Nephron progenitor cell (in vitro differentiated cells): ENCODE results near the gene TMEM178B.
"Not testable (repeated sequence)": the region's sequence is repeated elsewhere in the genome, so short reads cannot be mapped to it uniquely, and the experiment has no call there.

Experiments used
- DNase-seq: peaks from one replicate; pipeline ENCODE4 v3.0.0; 2021
- H3K27ac Mint-ChIP-seq: 2 replicates; pipeline ENCODE4 v1.8.0; 2021; ENCODE audit warnings: mild to moderate bottlenecking, moderate library complexity, mixed read lengths
- H3K27me3 Mint-ChIP-seq: 2 replicates; pipeline ENCODE4 v1.8.0; 2021; ENCODE audit warnings: mild to moderate bottlenecking, low read depth, mixed read lengths; ENCODE audit not compliant: poor library complexity
- H3K36me3 Mint-ChIP-seq: 2 replicates; pipeline ENCODE4 v1.8.0; 2021; ENCODE audit warnings: low read depth, mixed read lengths
- H3K4me1 Mint-ChIP-seq: 2 replicates; pipeline ENCODE4 v1.8.0; 2021; ENCODE audit warnings: mixed read lengths
- H3K4me3 Mint-ChIP-seq: 2 replicates; pipeline ENCODE4 v1.8.0; 2021; ENCODE audit warnings: mild to moderate bottlenecking, moderate library complexity, mixed read lengths
- H3K9me3 Mint-ChIP-seq: 2 replicates; pipeline ENCODE4 v1.8.0; 2021; ENCODE audit warnings: mild to moderate bottlenecking, moderate library complexity, mixed read lengths
- TF ChIP-seq, protein P1 (sequence below): fragments of 200-600 bp; sonication (generic); IDR thresholded peaks from 2 replicates; pipeline ENCODE4 v1.5.0; 2021; ENCODE audit warnings: antibody characterized with exemption

Gene TMEM178B

DNA sequence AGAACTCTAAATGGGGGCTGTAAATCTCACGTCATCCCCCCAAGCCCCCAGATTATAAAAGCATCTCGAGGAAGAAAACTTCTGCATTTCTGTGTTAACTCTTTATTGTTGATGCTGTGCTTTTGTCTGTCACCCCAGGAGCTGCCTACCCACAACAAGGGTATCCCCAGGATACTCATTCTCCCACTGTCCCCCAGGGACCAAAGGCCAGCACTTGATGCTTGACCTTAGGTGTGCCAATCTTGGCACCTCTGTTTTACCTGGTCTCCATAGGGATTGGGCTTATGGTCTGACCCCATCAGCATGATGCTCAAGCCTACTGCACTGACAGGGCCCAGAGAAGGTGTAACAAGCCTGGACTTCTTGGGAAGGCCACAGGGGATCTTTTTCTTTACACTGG lies 251.4 kb downstream of the TMEM178B start:
- no peaks in the 10 kb centered on the region for H3K9me3 Mint-ChIP-seq
- no peak overlapping the region for H3K27ac Mint-ChIP-seq
- peaks cover 5% of the 10 kb centered on the region for H3K4me1 Mint-ChIP-seq
- no peaks in the 10 kb centered on the region for H3K36me3 Mint-ChIP-seq
- DNase-seq, result no peak
- no peak overlapping the region for H3K4me3 Mint-ChIP-seq
- TF ChIP-seq, protein P1, sequence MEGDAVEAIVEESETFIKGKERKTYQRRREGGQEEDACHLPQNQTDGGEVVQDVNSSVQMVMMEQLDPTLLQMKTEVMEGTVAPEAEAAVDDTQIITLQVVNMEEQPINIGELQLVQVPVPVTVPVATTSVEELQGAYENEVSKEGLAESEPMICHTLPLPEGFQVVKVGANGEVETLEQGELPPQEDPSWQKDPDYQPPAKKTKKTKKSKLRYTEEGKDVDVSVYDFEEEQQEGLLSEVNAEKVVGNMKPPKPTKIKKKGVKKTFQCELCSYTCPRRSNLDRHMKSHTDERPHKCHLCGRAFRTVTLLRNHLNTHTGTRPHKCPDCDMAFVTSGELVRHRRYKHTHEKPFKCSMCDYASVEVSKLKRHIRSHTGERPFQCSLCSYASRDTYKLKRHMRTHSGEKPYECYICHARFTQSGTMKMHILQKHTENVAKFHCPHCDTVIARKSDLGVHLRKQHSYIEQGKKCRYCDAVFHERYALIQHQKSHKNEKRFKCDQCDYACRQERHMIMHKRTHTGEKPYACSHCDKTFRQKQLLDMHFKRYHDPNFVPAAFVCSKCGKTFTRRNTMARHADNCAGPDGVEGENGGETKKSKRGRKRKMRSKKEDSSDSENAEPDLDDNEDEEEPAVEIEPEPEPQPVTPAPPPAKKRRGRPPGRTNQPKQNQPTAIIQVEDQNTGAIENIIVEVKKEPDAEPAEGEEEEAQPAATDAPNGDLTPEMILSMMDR, result no peak
- H3K27me3 Mint-ChIP-seq, result peaks cover 5% of the 10 kb centered on the region

DNA sequence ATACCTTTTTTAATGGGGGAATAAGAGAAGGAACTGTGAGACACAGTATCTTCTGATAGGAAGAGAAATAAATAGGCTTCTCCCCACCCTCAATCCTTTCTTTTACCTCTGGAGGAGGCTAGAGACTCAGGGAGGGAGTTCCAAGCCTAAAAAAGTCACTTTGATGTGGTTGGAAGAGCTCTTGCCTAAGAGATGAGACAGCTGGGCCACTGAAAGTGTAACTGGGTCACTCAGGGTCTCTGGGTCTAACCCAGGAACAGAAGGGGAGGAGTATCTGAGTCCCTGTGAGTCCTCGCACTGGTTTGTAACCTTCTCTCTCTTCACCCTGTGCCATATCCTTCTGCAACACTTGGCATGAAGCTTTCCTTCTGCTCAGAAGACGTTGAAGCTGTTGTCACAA lies 254.4 kb downstream of the TMEM178B start:
- no peaks in the 10 kb centered on the region for H3K36me3 Mint-ChIP-seq
- no peak overlapping the region for H3K4me3 Mint-ChIP-seq
- H3K27me3 Mint-ChIP-seq, result peaks cover 3% of the 10 kb centered on the region
- H3K9me3 Mint-ChIP-seq, result no peaks in the 10 kb centered on the region
- H3K4me1 Mint-ChIP-seq, result peaks cover 5% of the 10 kb centered on the region
- no peak for DNase-seq
- H3K27ac Mint-ChIP-seq, result no peak overlapping the region
- TF ChIP-seq, protein P1, result no peak

DNA sequence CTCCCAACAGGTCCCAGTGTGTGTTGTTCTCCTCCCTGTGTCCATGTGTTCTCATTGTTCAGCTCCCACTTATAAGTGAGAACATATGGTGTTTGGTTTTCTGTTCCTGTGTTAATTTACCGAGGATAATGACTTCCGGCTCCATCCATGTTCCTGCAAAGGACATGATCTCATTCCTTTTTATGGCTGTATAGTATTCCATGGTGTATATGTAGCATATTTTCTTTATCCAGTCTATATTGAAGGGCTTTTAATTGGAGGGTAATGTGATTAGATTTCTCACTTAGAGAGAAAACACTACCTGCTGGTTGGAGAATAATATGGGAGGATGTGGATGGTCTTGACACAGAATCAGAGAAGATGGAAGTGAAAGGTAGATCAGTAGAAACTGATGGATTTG lies 256.4 kb downstream of the TMEM178B start:
- H3K4me3 Mint-ChIP-seq, H3K27me3 Mint-ChIP-seq: not testable (repeated sequence)

DNA sequence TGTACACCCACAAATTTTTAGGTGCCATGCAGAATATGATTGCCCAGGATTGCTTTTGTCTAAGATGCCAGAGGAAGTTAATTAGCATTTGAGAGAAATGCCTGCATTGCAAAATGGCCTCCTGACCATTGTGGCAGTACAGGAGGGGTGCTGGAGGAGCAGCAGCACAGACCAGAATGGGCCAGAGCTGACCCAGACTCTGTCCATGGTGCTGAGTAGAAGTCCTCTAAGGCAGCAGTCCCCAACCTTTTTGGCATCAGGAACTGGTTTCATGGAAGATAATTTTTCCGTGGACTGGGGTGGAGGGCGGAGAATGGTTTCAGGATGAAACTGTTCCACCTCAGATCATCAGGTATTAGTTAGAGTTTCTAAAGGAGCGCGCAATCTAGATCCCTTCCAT lies 259.6 kb downstream of the TMEM178B start:
- H3K9me3 Mint-ChIP-seq, result peaks cover 4% of the 10 kb centered on the region
- no peak overlapping the region for H3K4me3 Mint-ChIP-seq
- H3K36me3 Mint-ChIP-seq, result no peaks in the 10 kb centered on the region
- peaks cover 5% of the 10 kb centered on the region for H3K4me1 Mint-ChIP-seq
- no peaks in the 10 kb centered on the region for H3K27me3 Mint-ChIP-seq
- TF ChIP-seq, protein P1, result no peak
- peak; percentile 57 for DNase-seq
- H3K27ac Mint-ChIP-seq, result no peak overlapping the region

More for the DNA sequence above, 256.4 kb downstream of the TMEM178B start:
- H3K36me3 Mint-ChIP-seq, H3K4me1 Mint-ChIP-seq, H3K9me3 Mint-ChIP-seq, DNase-seq, H3K27ac Mint-ChIP-seq: not testable (repeated sequence)

DNA sequence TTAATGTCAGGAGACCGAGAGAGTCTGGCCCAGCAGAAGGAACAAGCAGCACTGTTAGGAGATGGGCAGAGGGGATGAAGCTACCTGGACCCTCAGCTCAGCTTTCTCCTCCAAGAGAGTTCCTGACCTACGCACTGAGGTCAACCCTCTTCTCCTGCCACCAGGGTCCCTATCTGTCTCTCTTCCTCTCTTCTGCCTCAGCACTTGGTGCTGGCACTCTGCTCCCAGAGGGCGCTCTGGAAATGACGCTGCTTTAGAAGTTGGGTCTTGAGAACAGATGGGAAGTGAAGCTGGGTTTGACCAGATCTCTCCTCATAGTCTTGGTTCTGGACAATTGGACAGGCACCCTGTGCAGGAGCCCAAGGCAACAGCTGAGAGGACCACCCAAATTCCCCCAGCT lies 261.3 kb downstream of the TMEM178B start:
- TF ChIP-seq, protein P1, result no peak
- H3K9me3 Mint-ChIP-seq, result peaks cover 4% of the 10 kb centered on the region
- H3K4me3 Mint-ChIP-seq, result no peak overlapping the region
- H3K27me3 Mint-ChIP-seq, result peaks cover 8% of the 10 kb centered on the region
- DNase-seq, result no peak
- no peak overlapping the region for H3K27ac Mint-ChIP-seq
- no peaks in the 10 kb centered on the region for H3K4me1 Mint-ChIP-seq
- no peaks in the 10 kb centered on the region for H3K36me3 Mint-ChIP-seq

DNA sequence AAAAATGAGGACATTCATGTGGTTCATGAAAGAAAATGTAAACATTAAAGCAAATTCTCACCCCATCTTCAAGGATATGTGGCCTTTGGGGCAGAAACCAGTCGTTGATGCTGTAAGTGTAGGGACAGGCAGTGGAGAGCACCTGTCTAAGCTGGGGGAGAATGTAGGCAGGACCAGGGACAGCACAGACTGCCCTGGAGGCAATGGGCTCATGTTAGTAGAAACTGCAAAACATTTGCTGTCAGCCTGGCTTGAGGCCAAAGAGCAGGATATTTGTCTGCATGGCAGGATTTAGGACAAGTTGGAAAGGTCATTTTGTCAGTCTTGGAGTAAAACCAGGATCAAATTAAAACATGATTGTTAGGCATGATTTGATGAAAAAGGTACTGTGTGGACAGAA lies 265.7 kb downstream of the TMEM178B start:
- peak; percentile 3 for DNase-seq
- H3K4me3 Mint-ChIP-seq, result no peak overlapping the region
- H3K4me1 Mint-ChIP-seq, result peaks cover 12% of the 10 kb centered on the region
- H3K27ac Mint-ChIP-seq, result no peak overlapping the region
- H3K27me3 Mint-ChIP-seq, result peaks cover 15% of the 10 kb centered on the region
- H3K36me3 Mint-ChIP-seq, result no peaks in the 10 kb centered on the region
- TF ChIP-seq, protein P1, result no peak
- H3K9me3 Mint-ChIP-seq, result peaks cover 4% of the 10 kb centered on the region
